ENCODE measurements around the gene HKDC1.
"Not testable (repeated sequence)": the region's sequence is repeated elsewhere in the genome, so short reads cannot be mapped to it uniquely, and the experiment has no call there.

Gene HKDC1

GRCh38 chr10:69279110-69279509 lies 59.0 kb downstream of the HKDC1 start:
- no peak for DNase-seq (ENCODE audit: low spot score)
- in situ Hi-C loops (cut with MboI; ENCODE audit: low pct_unique_long_range_greater_than_20kb, low sequenced_read_pairs, unreplicated experiment) = no loop called here
- no peak for TF ChIP-seq CTCF (IDR thresholded peaks at IDR 0.05; ENCODE audit: extremely low read depth, insufficient read depth, missing control alignments)

DNA sequence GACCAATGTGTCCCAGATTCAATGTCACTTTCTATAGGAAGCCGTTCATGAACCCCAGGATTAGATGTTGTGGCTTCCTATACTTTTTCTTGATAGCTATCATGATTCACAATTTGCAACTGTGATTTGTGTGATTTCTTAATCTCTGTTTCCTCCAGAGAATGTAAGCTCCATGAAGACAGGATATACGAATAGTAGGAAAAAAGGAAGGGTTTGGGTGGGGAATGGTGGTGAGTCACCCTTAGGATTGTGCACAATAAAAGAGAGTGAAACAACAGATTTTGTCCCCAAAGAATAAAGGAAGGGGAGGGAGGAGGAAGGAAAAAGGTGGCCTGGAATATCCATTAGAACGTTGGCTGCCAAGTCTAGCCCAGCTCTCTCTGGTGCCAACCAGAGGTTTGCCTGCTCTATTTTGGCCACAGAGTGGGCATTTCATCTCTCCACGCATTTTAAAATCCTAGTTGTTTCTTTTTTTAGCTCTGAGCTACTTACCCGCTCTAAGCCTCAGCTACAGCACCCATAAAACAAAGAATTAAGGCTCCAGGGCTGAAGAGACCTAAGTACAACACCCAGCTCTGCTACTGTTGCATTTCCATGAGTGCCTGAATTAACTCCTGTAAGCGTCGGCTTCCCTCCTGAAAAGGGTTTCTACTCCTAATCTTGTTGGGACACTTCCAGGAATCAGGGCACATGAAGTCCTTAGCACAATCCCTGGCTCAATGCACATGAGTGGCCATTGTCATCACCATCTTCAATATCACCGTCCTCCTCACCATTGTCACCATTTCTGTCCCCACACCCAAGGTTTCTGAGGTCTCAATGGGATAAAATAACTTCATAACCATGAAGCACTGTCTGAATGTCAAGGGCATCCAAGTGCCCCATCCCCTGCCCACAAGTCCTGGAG lies 61.6 kb downstream of the HKDC1 start:
- TF ChIP-seq CTCF (IDR thresholded peaks at IDR 0.05; ENCODE audit: extremely low read depth, insufficient read depth, missing control alignments) = no peak
- in situ Hi-C loops (cut with MboI; ENCODE audit: low pct_unique_long_range_greater_than_20kb, low sequenced_read_pairs, unreplicated experiment) = no loop called here
- DNase-seq (ENCODE audit: low spot score) = no peak

GRCh38 chr10:69284402-69284801 lies 64.3 kb downstream of the HKDC1 start:
- DNase-seq (ENCODE audit: low spot score); in situ Hi-C loops (cut with MboI; ENCODE audit: low pct_unique_long_range_greater_than_20kb, low sequenced_read_pairs, unreplicated experiment): not testable (repeated sequence)

DNA sequence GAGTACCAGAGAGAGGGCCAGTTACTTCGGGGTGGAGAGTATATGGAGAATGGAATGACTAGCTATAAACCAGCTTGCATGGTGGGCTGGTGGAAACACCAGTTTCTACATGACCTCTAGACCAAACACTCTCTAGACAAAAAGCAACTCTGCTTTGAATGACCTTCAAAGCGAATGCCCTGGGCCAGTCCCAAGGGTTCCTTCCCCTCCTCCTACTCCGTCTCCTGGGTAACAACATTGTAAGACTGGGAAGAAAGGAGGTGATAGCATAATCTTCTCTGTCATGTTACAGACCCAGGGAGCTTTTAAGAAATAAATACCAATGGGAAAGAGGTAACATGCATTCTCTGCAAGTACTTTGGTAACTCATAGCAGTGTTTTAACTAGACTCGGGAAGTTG lies 65.6 kb downstream of the HKDC1 start:
- TF ChIP-seq CTCF (IDR thresholded peaks at IDR 0.05; ENCODE audit: extremely low read depth, insufficient read depth, missing control alignments) = no peak
- DNase-seq (ENCODE audit: low spot score) = no peak
- in situ Hi-C loops (cut with MboI; ENCODE audit: low pct_unique_long_range_greater_than_20kb, low sequenced_read_pairs, unreplicated experiment) = no loop called here

DNA sequence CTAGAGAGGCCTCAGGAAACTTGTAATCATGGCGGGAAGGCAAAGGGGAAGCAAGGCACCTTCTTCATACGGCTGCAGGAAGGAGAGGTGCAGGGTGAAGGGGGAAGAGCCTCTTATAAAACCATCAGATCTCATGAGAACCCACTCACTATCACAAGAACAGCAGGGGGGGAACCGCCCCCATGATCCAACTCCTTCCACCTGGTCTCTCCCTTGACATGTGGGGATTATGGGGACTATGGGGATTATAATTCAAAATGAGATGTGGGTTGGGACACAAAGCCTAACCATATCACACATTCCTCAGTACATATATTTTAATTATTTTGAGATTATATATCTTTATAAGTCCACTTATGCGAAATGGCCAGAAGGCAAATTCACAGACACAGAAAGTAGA lies 67.0 kb downstream of the HKDC1 start:
- in situ Hi-C loops (cut with MboI; ENCODE audit: low pct_unique_long_range_greater_than_20kb, low sequenced_read_pairs, unreplicated experiment) = no loop called here
- DNase-seq (ENCODE audit: low spot score) = no peak
- no peak for TF ChIP-seq CTCF (IDR thresholded peaks at IDR 0.05; ENCODE audit: extremely low read depth, insufficient read depth, missing control alignments)

- TF ChIP-seq CTCF (IDR thresholded peaks at IDR 0.05; ENCODE audit: extremely low read depth, insufficient read depth, missing control alignments) = no peak
- DNase-seq (ENCODE audit: low spot score) = no peak
- in situ Hi-C loops (cut with MboI; ENCODE audit: low pct_unique_long_range_greater_than_20kb, low sequenced_read_pairs, unreplicated experiment) = no loop called here
Measured at GRCh38 chr10:69290993-69291392, 70.9 kb downstream of the HKDC1 start.

DNA sequence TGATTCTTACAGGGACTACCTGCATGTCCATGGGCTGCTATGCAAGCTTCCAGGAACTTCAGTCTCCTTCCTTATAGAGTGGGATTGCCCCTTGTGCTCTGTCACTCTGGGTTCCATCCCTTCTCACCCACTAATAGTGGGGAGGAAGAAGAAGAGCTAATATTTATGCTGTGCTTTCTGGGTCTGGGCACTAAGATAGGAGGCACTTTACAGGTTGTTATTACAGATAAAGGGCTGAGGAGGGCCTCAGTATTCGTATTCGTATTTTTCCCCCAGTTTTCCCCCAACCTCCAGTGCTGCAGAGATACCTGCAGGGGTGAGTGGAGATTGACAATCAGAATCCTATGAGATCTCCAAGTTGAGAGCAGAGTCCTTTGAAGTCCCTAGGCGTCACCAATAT lies 72.3 kb downstream of the HKDC1 start:
- DNase-seq (ENCODE audit: low spot score) = no peak
- in situ Hi-C loops (cut with MboI; ENCODE audit: low pct_unique_long_range_greater_than_20kb, low sequenced_read_pairs, unreplicated experiment) = no loop called here
- TF ChIP-seq CTCF (IDR thresholded peaks at IDR 0.05; ENCODE audit: extremely low read depth, insufficient read depth, missing control alignments) = no peak

All from GM13977 (cell line).